Skin of body (tissue), 2 donors: Measurements from ENCODE around the gene APOBEC3G. TPM values are rescaled to one million over a fixed set of nuclear protein-coding genes. Genes with fewer than 3 reads are reported as not detected.
"Not testable (repeated sequence)": the region's sequence is repeated elsewhere in the genome, so short reads cannot be mapped to it uniquely, and the experiment has no call there.

Experiments
- DNase-seq: peaks from one replicate; lab custom pipeline; 2025; lab: John Stamatoyannopoulos, UW
- total RNA-seq: library from RNA; depleted of rRNA; stranded (reverse); fragments of >200 nt; gene quantifications from one replicate; pipeline ENCODE4 v1.2.3, GENCODE V29; 2014

The APOBEC3G gene
- total RNA-seq, 1 donor from 2014 or later, result 4.4 TPM

DNA sequence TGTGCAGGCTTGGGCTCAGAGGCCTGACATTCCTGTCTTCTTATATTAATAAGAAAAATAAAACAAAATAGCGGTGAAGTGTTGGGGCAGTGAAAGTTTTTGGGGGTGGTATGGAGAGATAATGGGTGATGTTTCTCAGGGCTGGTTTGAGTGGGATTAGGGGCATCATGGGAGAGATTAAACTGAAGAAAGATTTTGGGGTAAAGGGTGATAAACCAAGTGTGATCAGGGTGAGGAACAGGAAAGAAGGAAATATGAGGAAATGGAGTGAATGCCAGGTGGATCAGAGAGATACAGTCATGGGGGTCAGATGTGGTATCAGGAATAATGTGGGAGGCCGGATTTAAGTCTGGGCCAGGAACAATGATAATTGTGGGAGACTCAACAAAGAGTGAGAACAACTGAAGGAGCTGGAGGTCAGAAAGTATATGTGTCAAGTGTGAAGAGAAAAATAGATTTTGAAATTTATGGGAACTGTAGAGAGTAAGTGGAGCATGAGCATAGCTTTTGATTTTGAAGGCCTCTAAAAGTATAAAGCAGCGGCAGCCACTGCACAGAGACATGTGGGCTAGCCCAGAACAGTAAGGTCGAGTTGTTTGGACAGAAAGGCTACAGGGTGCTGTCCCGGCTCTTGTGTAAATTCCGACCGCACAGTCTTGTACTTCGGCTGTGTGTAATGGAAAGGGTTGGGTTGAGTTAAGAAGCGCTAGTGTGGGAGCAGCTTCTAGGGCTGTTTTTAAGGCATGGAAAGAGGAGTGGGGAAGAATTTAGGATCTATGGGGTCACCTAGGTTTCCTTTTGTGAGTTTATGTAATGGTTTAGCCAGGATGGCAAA lies 10.4 kb upstream of the APOBEC3G start:
- DNase-seq, result not testable (repeated sequence)

DNA sequence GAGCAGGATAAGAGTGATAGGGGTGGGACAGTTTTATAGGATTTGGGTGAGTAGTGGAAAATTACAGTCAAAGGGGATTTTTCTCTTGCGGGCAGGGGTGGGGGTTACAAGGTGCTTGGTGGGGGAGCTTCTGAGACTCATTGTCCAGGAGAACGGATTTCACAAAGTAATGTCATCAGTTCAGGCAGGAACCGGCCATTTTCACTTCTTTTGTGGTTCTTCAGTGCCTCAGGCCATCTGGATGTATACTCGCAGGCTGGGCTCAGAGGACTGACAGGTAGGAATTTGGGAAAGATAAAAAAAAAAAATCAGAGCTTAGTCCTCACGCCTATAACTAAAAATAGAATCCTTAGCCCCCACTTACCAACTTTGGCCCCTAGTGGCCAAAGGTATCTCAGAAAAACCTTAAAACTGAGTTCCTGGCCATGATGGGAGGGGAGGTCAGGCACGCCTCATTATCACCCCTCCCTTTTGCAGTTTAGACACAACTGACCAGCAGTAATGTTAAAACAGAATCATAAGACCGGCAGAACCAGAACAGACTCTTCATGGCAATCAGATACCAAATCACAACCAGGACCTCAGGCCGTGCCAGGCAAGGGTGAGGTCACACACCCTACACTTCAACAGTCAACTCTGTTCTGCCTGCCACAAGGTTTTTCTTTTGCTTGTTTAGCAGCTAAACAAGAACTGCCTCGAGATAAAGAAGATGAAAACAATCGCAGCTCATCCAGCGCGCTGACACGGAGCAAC lies 8.9 kb upstream of the APOBEC3G start:
- DNase-seq, result no peak

DNA sequence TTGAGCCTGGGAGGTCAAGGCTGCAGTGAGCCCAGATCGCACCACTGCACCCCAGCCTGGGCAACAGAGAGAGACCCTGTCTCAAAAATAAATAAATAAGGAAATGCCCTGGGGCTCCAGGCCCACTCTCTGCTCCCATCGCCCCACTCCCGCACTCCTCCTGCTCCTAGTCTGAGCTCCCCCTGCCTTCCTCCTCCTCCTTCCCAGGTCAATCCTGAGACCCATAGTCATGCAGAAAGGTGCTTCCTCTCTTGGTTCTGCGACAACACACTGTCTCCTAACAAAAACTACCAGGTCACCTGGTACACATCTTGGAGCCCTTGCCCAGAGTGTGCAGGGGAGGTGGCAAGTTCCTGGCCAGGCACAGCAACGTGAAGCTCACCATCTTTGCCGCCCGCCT lies 6.9 kb upstream of the APOBEC3G start:
- no peak for DNase-seq

DNA sequence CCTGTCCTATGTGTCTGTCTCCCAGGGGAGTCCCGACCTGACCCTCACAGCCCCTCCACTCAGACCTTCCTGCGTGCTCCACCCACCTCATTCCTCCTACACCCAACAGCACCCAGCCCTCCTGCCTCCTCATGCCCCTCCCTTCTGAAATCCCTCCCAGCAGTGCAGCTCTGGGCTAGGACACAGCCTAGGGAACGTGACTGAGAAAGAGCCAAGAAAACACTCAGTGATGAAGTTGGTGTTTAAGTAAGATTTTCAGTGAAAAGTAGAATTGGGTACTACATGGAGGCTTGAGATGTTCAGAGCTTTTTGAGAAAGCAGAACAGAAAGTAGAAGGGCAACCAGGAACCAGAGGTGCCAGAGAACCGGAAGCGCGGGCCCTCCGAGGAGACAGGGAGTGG lies 4.5 kb upstream of the APOBEC3G start:
- not testable (repeated sequence) for DNase-seq

DNA sequence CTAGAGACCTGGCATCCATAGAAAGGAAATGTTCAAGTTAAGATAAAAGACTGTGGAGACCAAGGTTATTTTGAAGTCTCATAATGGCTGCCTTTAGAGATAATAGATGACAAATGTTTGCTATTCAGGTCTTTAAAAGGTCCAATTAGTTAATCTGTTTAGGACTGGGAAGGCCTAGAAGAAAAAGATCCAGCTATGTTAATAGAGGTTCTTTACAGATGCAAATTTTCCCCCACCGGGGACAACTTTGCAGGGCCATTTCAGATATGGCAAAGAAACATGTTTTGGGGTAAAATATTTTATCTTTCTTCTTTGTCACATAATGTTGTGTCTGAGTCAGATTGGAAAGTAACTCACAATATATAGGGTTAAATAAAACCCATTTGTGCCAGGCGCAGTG lies 3.1 kb upstream of the APOBEC3G start:
- no peak for DNase-seq

DNA sequence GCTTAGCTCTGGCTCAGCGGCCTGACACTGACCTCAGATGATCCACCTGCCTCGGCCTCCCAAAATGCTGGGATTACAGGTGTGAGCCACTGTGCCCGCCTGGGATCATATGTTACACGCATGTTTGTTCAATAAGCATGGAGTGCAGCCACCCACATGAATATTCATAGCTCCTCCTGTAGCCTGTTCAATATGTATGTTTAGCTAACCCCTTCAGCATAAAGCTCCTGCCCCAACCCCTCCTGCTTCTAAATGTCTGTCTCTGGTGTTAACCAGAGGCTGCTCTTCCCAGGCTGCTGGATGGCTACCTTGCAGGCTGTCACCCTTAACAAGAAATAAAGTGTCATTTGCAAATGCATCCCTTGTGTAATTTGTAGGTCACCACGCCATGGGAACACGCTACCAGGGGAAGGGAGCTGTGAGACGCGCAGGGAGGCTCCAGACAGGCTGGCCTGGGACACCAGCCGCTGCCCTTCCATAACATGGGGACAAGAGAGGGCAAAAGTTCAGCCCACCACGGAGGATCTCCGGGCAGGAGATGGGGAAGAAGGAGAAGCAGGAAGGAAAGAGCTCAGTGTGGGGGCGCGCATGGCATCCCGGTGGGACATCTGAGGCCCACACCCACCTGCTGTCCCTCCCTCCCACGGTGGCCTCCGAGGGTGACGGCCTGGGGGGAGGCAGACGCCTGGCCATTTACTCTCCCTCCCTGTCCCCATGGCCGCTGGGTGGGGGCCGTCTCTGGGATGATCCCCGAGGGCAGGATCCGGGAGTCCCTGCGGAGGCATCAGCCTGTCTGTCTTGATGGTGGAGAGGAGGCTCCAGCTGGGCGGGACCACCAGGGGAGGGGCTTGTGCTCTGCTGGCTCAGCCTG lies 685 bp upstream of the APOBEC3G start:
- DNase-seq, result not testable (repeated sequence)

DNA sequence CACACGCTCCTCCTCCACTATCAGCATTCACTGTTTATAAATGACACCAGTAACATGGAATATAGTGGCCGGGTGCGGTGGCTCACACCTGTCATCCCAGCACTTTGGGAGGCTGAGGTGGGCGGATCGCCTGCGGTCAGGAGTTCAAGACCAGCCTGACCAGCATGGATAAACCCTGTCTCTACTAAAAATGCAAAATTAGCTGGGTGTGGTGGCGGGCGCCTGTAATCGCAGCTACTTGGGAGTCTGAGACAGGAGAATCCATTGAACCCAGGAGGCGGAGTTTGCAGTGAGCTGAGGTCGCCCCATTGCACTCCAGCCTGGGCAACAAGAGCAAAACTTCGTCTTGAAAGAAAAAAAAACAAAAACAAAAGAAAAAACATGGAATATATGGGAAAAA lies 837 bp downstream of the APOBEC3G start:
- not testable (repeated sequence) for DNase-seq

DNA sequence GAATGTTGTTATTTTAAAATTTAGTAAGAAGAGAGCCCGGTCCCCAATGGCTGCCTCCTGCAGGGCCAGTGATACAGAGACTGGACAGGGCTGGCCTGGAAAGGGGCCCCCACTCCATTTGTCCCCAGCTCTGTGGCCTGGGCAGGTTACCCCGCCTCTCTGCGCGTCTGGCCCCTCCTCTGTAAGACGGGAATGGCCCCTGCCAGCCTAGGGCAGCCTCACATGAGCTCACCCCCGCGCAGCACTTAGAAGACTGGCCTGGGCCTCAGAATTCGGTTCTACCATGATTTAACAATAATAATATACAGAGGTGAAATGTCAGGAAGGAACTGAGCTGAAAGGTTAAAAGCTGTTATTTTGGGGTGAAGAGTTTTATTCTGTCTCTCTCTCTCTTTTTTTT lies 1.3 kb downstream of the APOBEC3G start:
- DNase-seq, result no peak

DNA sequence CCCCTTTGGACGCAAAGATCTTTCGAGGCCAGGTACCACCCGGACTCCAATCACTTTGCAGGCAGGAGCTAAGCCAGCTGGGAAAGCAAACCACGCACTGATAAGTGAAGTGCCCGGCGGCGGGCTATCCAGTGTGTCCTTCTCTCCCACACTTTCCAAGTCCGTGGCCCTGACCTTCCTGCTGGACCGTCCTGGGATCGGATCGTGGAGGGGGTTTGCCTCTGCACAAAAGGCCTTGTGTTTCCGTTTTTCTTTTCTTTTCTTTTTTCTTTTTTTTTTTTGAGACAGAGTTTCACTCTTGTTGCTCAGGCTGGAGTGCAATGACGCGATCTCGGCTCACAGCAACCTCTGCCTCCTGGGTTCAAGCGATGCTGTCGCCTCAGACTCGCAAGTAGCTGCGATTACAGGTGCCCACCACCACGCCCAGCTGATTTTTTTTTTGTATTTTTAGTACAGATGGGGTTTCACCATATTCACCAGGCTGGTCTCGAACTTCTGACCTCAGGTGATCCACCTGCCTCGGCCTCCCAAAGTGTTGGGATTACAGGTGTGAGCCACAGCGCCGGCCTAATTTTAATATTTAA lies 2.1 kb downstream of the APOBEC3G start:
- not testable (repeated sequence) for DNase-seq

DNA sequence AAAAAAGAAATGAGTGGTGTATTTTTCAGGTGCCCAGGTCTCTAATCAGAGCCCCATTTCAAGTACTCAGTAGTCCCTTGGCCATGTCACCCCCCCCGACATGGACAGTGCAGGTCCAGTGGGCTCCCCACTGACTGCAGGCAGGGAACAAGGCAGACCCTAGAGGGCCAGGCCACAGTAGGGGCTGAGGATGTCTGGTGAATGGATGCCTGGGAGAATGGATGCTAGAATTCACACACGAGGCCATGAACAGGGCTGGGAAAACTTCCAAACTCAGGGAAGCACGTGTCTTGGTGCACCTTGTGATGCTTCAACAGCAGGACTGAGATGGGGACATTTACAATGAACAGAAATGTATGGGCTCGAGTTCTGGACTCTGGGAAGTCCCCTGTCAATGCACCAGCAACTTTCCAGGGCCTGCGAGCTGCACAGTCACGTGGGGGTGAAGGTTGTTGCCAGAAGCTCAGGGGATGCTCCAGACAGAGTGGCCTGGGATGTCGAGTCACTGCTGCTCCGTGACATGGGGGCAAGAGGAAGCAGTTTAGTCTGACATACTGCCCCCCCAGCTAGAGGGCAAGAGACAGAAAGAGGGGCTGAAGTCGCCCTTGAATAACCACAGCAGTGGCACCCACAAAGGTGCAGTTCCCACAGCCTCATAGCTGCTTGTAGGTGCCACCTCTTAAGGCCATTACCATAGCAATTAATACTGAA lies 3.1 kb downstream of the APOBEC3G start:
- DNase-seq, result no peak

DNA sequence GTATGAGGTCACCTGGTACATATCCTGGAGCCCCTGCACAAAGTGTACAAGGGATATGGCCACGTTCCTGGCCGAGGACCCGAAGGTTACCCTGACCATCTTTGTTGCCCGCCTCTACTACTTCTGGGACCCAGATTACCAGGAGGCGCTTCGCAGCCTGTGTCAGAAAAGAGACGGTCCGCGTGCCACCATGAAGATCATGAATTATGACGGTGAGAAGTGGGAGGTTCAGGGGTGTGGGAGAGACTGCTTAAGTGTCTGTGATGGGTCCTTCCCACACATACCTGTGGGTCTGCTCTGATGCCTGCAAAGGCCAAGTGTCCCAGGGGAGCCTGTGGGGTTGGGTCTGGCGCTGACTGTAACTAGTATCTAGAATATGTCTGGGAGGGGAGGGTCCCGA lies 3.9 kb downstream of the APOBEC3G start:
- no peak for DNase-seq

DNA sequence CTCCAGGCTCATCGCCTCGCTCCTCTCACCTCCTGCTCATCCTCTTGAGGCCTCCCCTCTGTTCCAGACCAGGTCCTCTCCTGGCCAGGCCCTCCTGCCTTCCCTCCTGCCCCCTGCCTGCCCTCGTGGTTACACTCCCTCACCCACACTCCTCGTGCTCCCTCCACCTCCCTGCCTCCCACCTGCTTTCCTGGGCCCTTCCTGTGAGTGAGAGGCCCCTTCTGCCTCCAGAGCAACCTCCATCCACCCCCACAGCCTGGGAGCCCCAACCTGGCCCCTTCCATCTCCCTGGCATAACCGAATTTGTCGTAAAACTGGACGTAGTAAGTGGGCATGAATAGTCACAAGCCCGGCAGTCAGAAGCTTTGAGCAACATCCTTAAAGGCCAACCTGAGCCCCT lies 4.5 kb downstream of the APOBEC3G start:
- no peak for DNase-seq

DNA sequence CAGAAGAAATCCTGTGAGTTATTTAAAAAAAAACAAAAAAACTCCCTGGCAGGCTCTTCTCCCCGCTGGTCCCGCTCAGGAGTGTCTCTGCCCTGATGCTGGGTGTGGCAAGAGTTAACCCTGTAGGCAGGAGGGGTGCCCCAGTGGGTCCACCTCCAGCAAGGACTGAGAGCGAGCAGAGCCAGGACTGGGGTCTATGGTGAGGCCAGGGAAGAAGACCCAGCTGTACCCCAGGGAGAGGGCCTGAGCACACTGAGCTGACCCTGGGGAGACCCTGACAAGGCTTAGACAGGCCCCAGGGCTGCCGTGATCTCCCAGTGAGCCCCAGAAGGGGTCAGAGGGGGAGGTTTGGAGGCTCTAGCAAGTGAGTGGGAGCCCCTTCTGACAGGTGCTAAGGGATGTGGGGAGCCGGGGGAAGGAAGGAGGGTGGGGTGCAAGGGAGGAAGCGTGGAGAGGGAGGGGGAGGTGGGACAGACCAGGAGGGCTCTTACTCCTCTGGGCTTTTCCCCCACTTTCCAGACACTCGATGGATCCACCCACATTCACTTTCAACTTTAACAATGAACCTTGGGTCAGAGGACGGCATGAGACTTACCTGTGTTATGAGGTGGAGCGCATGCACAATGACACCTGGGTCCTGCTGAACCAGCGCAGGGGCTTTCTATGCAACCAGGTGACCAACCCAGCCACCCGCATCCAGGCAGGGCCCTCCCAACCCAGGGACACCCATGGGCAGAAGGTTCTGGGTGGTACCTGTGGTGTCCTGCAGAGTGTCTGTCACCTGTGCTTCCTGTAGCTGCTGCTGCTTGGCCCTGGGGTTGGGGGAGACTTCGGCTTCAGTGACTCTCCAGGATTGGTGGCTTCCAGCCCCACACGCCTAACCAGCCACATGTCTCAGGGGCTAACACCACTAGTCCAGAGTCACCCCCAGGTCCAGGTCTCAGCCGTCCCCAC lies 6.4 kb downstream of the APOBEC3G start:
- DNase-seq, result no peak

DNA sequence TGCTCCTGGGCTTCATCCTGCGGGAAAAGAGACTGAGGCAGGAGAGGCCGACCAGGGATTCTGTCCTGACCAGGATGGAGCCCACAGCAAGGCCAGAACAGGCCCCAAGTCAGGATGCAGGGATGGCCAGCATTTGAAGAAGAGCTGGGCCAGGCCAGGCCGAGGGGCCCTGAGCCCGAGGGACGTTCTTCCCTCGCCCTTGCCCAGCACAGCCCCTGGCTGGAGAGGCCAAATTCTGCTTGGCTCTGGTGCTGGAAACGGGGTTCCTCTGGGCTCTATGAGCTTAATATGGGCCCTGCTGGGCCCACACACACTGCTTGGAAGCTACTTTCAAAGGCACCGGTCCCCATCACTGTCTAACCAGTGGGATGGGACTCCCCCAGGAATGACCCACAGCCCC lies 7.6 kb downstream of the APOBEC3G start:
- no peak for DNase-seq

DNA sequence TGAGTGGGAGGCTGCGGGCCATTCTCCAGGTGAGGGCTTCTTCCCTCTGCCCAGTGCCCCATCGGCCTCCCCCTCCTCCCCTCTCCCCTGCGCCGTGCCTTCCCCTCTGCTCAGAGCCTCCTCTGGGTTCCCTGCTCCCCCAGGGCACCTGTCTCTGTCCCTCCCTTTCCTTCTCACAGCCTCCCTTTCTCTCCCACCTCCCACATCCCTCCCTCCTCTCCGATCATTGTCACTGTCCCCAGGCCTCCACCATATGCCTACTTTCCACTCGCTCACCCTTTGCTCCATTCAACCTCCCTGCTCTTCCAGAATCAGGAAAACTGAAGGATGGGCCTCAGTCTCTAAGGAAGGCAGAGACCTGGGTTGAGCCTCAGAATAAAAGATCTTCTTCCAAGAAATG lies 10.0 kb downstream of the APOBEC3G start:
- no peak for DNase-seq

DNA sequence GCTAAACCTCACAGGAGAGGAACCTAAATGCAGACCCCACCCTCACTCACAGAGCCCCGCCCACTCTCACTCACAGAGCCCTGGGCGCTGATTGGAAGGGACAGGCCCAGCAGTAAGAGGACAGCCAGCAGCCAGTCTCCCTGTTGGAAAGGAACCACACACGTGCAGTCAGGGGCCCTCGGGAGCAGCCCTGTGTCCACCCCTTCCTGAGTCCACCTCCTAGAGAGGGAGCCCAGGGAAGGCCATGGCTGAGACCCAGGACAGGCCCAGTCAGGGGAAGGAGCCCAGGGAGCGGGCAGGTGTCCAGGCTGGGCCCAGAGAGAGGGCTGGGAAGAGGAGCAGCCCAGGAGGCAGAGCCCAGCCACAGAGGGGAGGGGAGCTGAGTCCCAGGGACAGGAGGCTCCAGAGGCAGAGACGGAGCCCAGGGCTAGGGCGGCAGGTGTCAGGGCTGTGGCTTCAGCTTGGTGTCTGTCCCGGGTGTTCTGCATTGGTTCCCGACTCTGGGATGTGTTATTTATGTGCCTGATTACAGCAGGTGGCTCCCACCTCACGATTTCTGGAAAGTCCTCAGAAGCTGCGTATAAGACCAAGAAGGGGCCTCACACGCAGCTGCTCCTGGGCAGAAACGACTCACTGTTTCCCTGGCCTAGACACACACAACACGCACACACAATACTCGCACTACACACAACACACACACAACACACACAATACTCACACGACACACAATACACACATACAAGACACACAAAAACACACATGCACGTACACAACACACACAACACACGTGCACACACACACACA lies 11.0 kb downstream of the APOBEC3G start:
- DNase-seq, result no peak

DNA sequence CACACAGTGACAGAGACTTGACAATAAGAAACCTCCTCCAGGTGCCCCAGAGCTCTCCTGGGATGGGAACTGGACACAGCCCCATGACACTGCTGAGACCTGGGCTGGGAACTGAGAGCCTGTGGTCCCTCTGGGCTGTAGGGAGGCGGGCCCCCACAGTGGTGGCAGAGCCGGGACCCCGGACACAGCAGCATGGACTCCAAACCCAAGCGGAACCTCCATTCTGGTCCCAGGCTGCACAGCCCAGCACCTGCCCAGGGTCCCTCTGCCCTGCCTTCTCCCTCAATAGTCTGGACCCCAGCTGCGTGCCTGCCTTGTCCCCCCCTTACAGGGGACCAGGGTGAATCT lies 11.6 kb downstream of the APOBEC3G start:
- no peak for DNase-seq

DNA sequence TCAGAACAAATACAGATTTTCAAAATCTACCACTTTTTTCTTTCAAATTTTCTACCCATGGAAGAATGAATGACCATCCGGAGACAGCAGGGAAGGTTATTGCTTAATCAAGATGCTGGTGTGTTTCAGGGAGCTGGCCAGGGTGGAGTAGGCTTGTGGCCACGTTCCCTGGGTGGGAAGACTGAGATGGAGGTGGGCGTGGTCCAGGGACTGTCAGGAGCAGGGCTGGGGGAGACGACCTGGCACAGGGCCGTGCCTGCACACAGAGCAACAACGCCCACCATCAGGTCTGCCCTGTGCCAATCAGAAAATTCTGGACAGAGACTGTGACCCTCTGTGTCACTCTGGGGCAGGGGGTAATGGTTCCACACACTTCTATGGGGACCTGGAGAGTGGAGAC lies 12.9 kb downstream of the APOBEC3G start:
- DNase-seq, result no peak
